Suprapubic skin (tissue), 4 donors: ENCODE data around the gene USP3. TPM values are rescaled to one million over a fixed set of nuclear protein-coding genes. Genes with fewer than 3 reads are reported as not detected.

Experiments used
- DNase-seq, 2 donors: peaks; one replicate each; pipeline ENCODE4 v3.0.0-alpha.2; 2019; ENCODE audit warnings: low spot score in 2 of 2
- H3K27ac ChIP-seq: fragments of 200-600 bp; sonication (generic); one replicate; pipeline ENCODE4 v1.5.1; 2019
- H3K27me3 ChIP-seq: fragments of 200-600 bp; sonication (generic); one replicate; pipeline ENCODE4 v1.5.1; 2019
- H3K36me3 ChIP-seq: fragments of 200-600 bp; sonication (generic); one replicate; pipeline ENCODE4 v1.5.1; 2019
- H3K4me1 ChIP-seq: fragments of 200-600 bp; sonication (generic); one replicate; pipeline ENCODE4 v1.5.1; 2019
- H3K4me3 ChIP-seq: fragments of 200-600 bp; sonication (generic); one replicate; pipeline ENCODE4 v1.5.1; 2019; ENCODE audit warnings: mild to moderate bottlenecking
- H3K9me3 ChIP-seq: fragments of 200-600 bp; sonication (generic); one replicate; pipeline ENCODE4 v1.5.1; 2019
- EP300 ChIP-seq: sonication (generic); formaldehyde crosslinking; IDR thresholded peaks from one replicate; pipeline ENCODE4 v1.6.1; 2017; ENCODE audit warnings: antibody characterized with exemption
- POLR2A ChIP-seq, 2 donors: fragments of 450-650 bp; IDR thresholded peaks; one replicate each; pipeline ENCODE4 v1.6.1; 2017; ENCODE audit warnings: antibody characterized with exemption in 2 of 2, mild to moderate bottlenecking in 2 of 2, moderate library complexity in 2 of 2
- POLR2AphosphoS5 ChIP-seq, 3 donors: sonication (generic); formaldehyde crosslinking; IDR thresholded peaks; one replicate each; pipeline ENCODE4 v1.6.1; 2017; ENCODE audit warnings: antibody characterized with exemption in 3 of 3
- WGBS: methylation state at CpG from one replicate; pipeline ENCODE4 v1.1.5; 2018; 5-methylcytosine and 5-hydroxymethylcytosine counted together
- total RNA-seq, 4 donors: library from RNA; depleted of rRNA; stranded (reverse); fragments of >200 nt; gene quantifications; one replicate each; pipeline ENCODE4 v1.1.0, GENCODE V29; 2016
- TF ChIP-seq, protein P1 (sequence below), 2 donors: fragments of 200-600 bp in 1 of 2; fragments of 450-650 bp in 1 of 2; sonication (generic) in 1 of 2; IDR thresholded peaks; one replicate each; pipeline ENCODE4 v1.5.1; 2016 to 2019; ENCODE audit warnings: antibody characterized with exemption in 2 of 2, mild to moderate bottlenecking in 1 of 2, moderate library complexity in 1 of 2

USP3 gene
- total RNA-seq, 4 donors from 2014 or later = 43.2 to 105 (median 48.0) TPM

DNA sequence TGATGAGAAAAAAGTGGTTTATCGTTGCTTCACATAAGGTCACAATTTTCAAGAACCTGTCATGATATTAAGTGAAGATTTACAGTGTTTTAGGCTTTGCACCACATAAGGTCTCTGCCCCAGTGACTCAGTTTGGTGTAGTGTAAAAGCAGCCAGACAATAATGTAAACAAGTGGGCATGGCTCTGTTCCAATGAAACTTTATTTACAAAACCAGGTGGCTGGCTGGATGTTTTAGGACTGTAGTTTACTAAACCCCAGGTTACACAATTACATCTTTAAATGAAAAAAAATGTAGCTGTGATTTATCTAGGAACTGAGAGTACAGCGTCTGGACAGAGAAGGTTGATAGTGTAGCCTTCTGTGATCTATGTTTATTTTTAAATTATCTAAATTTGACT lies 83.1 kb downstream of the USP3 start:
- Histone ChIP-seq H3K27ac (no peak overlapping the region), H3K27me3 (no peaks in the 10 kb centered on the region), H3K4me3 (no peak overlapping the region), H3K4me1 (no peaks in the 10 kb centered on the region), H3K9me3 (no peaks in the 10 kb centered on the region), H3K36me3 (peaks cover 84% of the 10 kb centered on the region)
- DNase-seq = no peak
- TF ChIP-seq EP300 (no peak), POLR2AphosphoS5 (IDR thresholded peaks at IDR 0.05) (no peak), POLR2A (IDR thresholded peaks at IDR 0.05) (no peak)
- TF ChIP-seq, protein P1, sequence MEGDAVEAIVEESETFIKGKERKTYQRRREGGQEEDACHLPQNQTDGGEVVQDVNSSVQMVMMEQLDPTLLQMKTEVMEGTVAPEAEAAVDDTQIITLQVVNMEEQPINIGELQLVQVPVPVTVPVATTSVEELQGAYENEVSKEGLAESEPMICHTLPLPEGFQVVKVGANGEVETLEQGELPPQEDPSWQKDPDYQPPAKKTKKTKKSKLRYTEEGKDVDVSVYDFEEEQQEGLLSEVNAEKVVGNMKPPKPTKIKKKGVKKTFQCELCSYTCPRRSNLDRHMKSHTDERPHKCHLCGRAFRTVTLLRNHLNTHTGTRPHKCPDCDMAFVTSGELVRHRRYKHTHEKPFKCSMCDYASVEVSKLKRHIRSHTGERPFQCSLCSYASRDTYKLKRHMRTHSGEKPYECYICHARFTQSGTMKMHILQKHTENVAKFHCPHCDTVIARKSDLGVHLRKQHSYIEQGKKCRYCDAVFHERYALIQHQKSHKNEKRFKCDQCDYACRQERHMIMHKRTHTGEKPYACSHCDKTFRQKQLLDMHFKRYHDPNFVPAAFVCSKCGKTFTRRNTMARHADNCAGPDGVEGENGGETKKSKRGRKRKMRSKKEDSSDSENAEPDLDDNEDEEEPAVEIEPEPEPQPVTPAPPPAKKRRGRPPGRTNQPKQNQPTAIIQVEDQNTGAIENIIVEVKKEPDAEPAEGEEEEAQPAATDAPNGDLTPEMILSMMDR (IDR thresholded peaks at IDR 0.05) = no peak
- WGBS = 75% methylated on average over 2 of the region's 2 CpGs

DNA sequence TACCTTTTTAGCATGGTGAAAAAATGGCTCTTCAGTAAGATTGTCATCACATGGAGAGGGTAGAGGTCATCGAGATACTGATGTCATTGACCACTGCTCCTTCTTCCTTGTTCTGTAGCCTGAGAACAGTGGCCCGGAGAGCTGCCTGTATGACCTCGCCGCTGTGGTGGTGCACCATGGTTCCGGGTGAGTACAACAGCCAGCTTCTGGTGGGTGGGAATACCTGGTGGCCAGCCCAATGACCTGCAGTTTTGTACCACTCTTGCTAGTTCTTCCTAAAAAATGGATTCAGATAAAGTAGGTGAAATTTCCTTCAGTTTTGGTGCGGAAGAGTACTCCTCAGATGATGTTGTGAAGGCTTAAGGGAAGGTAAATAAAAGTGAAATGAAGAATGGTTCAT lies 84.4 kb downstream of the USP3 start:
- Histone ChIP-seq H3K27ac (no peak overlapping the region), H3K4me3 (no peak overlapping the region), H3K36me3 (peaks cover 82% of the 10 kb centered on the region), H3K9me3 (no peaks in the 10 kb centered on the region), H3K27me3 (no peaks in the 10 kb centered on the region), H3K4me1 (no peaks in the 10 kb centered on the region)
- WGBS = 92% methylated on average over 6 of the region's 6 CpGs
- no peak for DNase-seq
- TF ChIP-seq POLR2A (IDR thresholded peaks at IDR 0.05) (no peak), POLR2AphosphoS5 (IDR thresholded peaks at IDR 0.05) (no peak), EP300 (no peak)
- TF ChIP-seq, protein P1 (IDR thresholded peaks at IDR 0.05) = no peak

DNA sequence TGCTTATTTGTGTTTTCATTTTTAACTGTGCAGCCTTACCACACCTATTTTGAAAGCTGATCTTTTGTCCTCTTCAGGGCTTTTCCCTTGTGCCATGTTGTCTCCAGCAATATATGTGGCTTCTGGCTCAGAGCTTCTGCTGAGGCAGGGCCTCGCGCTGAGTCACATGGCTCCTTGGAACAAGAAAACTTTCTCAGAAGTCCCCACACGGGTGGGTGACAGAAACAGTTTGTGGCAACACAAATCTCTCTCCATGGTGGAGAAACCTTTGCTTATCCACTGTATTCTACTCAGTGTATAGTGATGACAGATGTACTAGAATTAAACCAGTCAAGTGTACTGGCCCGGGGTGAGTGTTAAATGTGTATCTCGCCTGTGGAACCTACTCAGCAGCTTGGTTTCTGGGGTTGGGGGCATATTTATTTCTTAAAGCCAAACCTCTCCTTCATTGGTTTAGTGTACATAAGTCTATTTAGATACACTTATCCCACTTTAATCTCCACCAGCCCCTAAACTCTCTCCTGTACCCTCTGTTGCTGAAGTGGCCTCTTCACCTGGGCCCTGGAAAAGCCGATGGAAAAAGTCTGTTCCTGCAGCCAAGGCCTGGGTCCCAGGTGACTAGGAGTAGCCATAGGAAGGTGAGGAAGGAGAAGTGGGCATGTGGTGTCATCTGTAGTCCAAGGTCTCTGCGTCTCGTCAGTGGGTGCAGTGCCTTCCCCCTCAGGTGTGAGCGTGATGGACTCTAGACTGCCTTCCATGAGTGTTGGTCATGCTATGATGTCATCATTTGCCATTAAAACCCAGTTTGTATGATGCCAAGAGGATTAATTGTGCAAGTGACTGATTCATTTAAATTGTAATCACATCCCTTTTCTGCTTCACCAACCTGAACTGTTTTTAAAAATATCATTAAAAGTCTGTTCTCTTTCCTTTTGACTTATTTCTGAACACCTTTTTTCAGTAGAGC lies 89.6 kb downstream of the USP3 start:
- no peak overlapping the region for H3K4me3 ChIP-seq
- DNase-seq = no peak
- H3K9me3 ChIP-seq = no peaks in the 10 kb centered on the region
- H3K27ac ChIP-seq = no peak overlapping the region
- no peak for TF ChIP-seq POLR2AphosphoS5 (IDR thresholded peaks at IDR 0.05)
- no peak for TF ChIP-seq POLR2A (IDR thresholded peaks at IDR 0.05)
- TF ChIP-seq EP300 = no peak
- TF ChIP-seq, protein P1 (IDR thresholded peaks at IDR 0.05) = no peak
- no peaks in the 10 kb centered on the region for H3K27me3 ChIP-seq
- H3K4me1 ChIP-seq = peaks cover 42% of the 10 kb centered on the region
- peaks cover 53% of the 10 kb centered on the region for H3K36me3 ChIP-seq
- WGBS = 90% methylated on average over 9 of the region's 9 CpGs

DNA sequence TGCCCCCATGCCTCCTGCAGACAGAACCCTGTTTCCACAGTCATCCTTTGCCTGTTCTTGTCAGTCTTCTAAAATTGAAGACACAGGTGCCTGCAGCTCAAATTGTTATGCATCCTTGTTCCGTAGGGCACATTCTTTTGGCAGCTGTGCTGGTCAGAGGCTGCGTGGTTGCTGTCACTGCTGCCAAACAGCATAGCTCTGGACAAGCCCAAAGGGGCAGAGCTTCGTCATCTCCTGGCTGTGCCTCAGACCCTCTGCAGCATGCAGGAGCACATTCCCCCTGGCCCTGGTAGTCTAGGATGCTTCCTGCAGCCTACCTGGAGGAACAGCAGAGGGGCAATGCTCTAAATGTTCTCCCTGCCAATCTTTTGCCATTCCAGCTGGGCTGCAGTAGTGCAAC lies 90.7 kb downstream of the USP3 start:
- peaks cover 53% of the 10 kb centered on the region for H3K4me1 ChIP-seq
- no peak overlapping the region for H3K27ac ChIP-seq
- no peaks in the 10 kb centered on the region for H3K9me3 ChIP-seq
- TF ChIP-seq POLR2AphosphoS5 (IDR thresholded peaks at IDR 0.05) = no peak
- TF ChIP-seq, protein P1 (IDR thresholded peaks at IDR 0.05) = no peak
- TF ChIP-seq POLR2A (IDR thresholded peaks at IDR 0.05) = no peak
- TF ChIP-seq EP300 = no peak
- no peak for DNase-seq
- 22% methylated on average over 3 of the region's 3 CpGs for WGBS
- peaks cover 42% of the 10 kb centered on the region for H3K36me3 ChIP-seq
- H3K4me3 ChIP-seq = no peak overlapping the region
- H3K27me3 ChIP-seq = no peaks in the 10 kb centered on the region

DNA sequence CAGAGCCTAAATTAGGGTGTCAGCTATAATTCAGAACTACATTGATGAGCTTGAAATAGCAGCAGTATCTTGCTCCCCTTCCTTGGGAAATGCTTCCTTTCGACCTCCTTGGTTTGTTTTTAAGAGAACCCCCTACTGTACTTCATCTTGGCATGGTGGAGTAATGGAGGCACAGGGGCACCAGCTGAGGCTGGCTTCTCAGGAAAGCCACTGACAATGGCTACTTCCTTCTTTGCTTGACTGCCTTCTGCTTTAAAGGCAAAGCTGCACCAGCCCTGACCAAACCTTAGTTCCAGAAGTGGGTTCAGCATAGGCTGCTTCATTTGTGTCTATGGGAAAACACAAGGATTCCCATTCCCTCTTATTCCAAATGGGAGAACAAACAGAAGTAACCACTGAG lies 91.3 kb downstream of the USP3 start:
- Histone ChIP-seq H3K36me3 (peaks cover 36% of the 10 kb centered on the region), H3K4me1 (peaks cover 55% of the 10 kb centered on the region), H3K9me3 (no peaks in the 10 kb centered on the region), H3K27ac (peak overlapping the region; percentile 84), H3K27me3 (no peaks in the 10 kb centered on the region), H3K4me3 (no peak overlapping the region)
- TF ChIP-seq EP300 (no peak), POLR2A (IDR thresholded peaks at IDR 0.05) (no peak), POLR2AphosphoS5 (IDR thresholded peaks at IDR 0.05) (no peak)
- TF ChIP-seq, protein P1 (IDR thresholded peaks at IDR 0.05) = no peak
- 78% methylated on average over 1 of the region's 1 CpG for WGBS
- DNase-seq = no peak
